ENCODE results near the gene MFSD2B. TPM values are rescaled to one million over a fixed set of nuclear protein-coding genes. Genes with fewer than 3 reads are reported as not detected.

MFSD2B gene
- total RNA-seq, result not detected
- polyA plus RNA-seq, result not detected

- peaks cover 24 to 31% of the 10 kb centered on the region in 2 donors for H3K27me3 Mint-ChIP-seq
- DNase-seq, result no peak
- Histone ChIP-seq H3K9me3 (ENCODE audit: control insufficient read depth in 1 of 2, low read length in 2 of 2) (no peaks in the 10 kb centered on the region), H3K4me3 (ENCODE audit: low read length in 2 of 2) (no peak within 1 kb of the TSS), H3K27ac (ENCODE audit: low read depth, low read length) (no peak within 1 kb of the TSS), H3K36me3 (ENCODE audit: insufficient read depth, low read length) (no peaks in the 10 kb centered on the region), H3K27me3 (ENCODE audit: insufficient read depth, low read length) (peaks cover 5% of the 10 kb centered on the region), H3K4me1 (ENCODE audit: insufficient read depth, low read length) (peaks cover 11% of the 10 kb centered on the region)
- H3K27ac Mint-ChIP-seq, result peak within 1 kb of the TSS in 1 of 7 donors; percentile 49
- POLR2A ChIA-PET (ENCODE audit: partially characterized antibody), result interaction anchor here (0.7 kb wide), 1 partner anchor 83 kb away, joined by 3 read pairs; the partner anchor contains the start of gene ATAD2B
- CTCF ChIA-PET (ENCODE audit: partially characterized antibody), result no interaction called here
- no peaks in the 10 kb centered on the region for H3K9me3 Mint-ChIP-seq
- intact Hi-C loops (cut with micrococcal nuclease), result no loop called here
- no peaks in the 10 kb centered on the region for H3K36me3 Mint-ChIP-seq
- peaks cover 0 to 11% (median under 1%) of the 10 kb centered on the region in 4 donors for H3K4me1 Mint-ChIP-seq
- H3K4me3 Mint-ChIP-seq, result no peak within 1 kb of the TSS
Observed at GRCh38 chr2:24009680-24010476, at the start of gene MFSD2B. Gene MFSD2B, plus strand, starts transcription at chr2:24010085. Its CDS starts 12 bp downstream, at chr2:24010097.

- Mint-ChIP-seq H3K36me3 (peaks cover 8 to 12% of the 10 kb centered on the region in 2 donors), H3K9me3 (no peaks in the 10 kb centered on the region), H3K4me1 (peaks cover 0 to 4% (median 0%) of the 10 kb centered on the region in 4 donors), H3K4me3 (no peak overlapping the region), H3K27ac (no peak overlapping the region), H3K27me3 (no peaks in the 10 kb centered on the region)
- no peak overlapping the region for H3K4me3 ChIP-seq (ENCODE audit: low read length in 2 of 2)
- H3K4me1 ChIP-seq (ENCODE audit: insufficient read depth, low read length), result no peaks in the 10 kb centered on the region
- CTCF ChIA-PET (ENCODE audit: partially characterized antibody), result interaction anchor here (0.7 to 1.5 kb wide), 2 partner anchors 25 to 40 kb away, joined by 3 read pairs; partner anchors contain the start of gene ATAD2B
- H3K36me3 ChIP-seq (ENCODE audit: insufficient read depth, low read length), result no peaks in the 10 kb centered on the region
- no peak for DNase-seq
- POLR2A ChIA-PET (ENCODE audit: partially characterized antibody), result no interaction called here
- no peaks in the 10 kb centered on the region for H3K27me3 ChIP-seq (ENCODE audit: insufficient read depth, low read length)
- no peaks in the 10 kb centered on the region for H3K9me3 ChIP-seq (ENCODE audit: control insufficient read depth in 1 of 2, low read length in 2 of 2)
- no peak overlapping the region for H3K27ac ChIP-seq (ENCODE audit: low read depth, low read length)
- intact Hi-C loops (cut with micrococcal nuclease), result no loop called here
Observed at GRCh38 chr2:23967846-23968245, 42.0 kb upstream of the MFSD2B start.

- Histone ChIP-seq H3K36me3 (ENCODE audit: insufficient read depth, low read length) (no peaks in the 10 kb centered on the region), H3K4me1 (ENCODE audit: insufficient read depth, low read length) (no peaks in the 10 kb centered on the region), H3K4me3 (ENCODE audit: low read length in 2 of 2) (no peak overlapping the region), H3K27ac (ENCODE audit: low read depth, low read length) (no peak overlapping the region), H3K27me3 (ENCODE audit: insufficient read depth, low read length) (no peaks in the 10 kb centered on the region), H3K9me3 (ENCODE audit: control insufficient read depth in 1 of 2, low read length in 2 of 2) (no peaks in the 10 kb centered on the region)
- intact Hi-C loops (cut with micrococcal nuclease), result no loop called here
- ChIA-PET CTCF (ENCODE audit: partially characterized antibody) (no interaction called here), POLR2A (ENCODE audit: partially characterized antibody) (no interaction called here)
- Mint-ChIP-seq H3K27me3 (no peaks in the 10 kb centered on the region), H3K27ac (no peak overlapping the region), H3K4me3 (no peak overlapping the region), H3K4me1 (no peaks in the 10 kb centered on the region), H3K36me3 (peaks cover 16 to 27% of the 10 kb centered on the region in 2 donors), H3K9me3 (no peaks in the 10 kb centered on the region)
- DNase-seq, result no peak
Observed at GRCh38 chr2:23976883-23977282, 33.0 kb upstream of the MFSD2B start.

- no peaks in the 10 kb centered on the region for H3K4me1 ChIP-seq (ENCODE audit: insufficient read depth, low read length)
- Mint-ChIP-seq H3K4me1 (peaks cover 0 to 3% (median 0%) of the 10 kb centered on the region in 4 donors), H3K4me3 (no peak overlapping the region), H3K27ac (peak overlapping the region in 1 of 7 donors; percentile 50), H3K27me3 (no peaks in the 10 kb centered on the region), H3K9me3 (no peaks in the 10 kb centered on the region), H3K36me3 (peaks cover 9 to 13% of the 10 kb centered on the region in 2 donors)
- H3K36me3 ChIP-seq (ENCODE audit: insufficient read depth, low read length), result no peaks in the 10 kb centered on the region
- ChIA-PET POLR2A (ENCODE audit: partially characterized antibody) (no interaction called here), CTCF (ENCODE audit: partially characterized antibody) (interaction anchor here (2.1 kb wide), 1 partner anchor 95 kb away, joined by 5 read pairs; no protein-coding TSS in a partner anchor)
- H3K4me3 ChIP-seq (ENCODE audit: low read length in 2 of 2), result no peak overlapping the region
- intact Hi-C loops (cut with micrococcal nuclease), result loop anchor here (1.0 to 5.0 kb wide), 2 partner anchors 96 to 166 kb away; partner anchors contain the start of gene TP53I3
- H3K27ac ChIP-seq (ENCODE audit: low read depth, low read length), result no peak overlapping the region
- peak in 4 of 5 donors; percentile 16 to 27 (median 17) for DNase-seq
- no peaks in the 10 kb centered on the region for H3K27me3 ChIP-seq (ENCODE audit: insufficient read depth, low read length)
- no peaks in the 10 kb centered on the region for H3K9me3 ChIP-seq (ENCODE audit: control insufficient read depth in 1 of 2, low read length in 2 of 2)
Observed at GRCh38 chr2:23988371-23988770, 21.5 kb upstream of the MFSD2B start.

GRCh38 chr2:23992931-23993330 lies 17.0 kb upstream of the MFSD2B start:
- intact Hi-C loops (cut with micrococcal nuclease), result no loop called here
- H3K36me3 ChIP-seq (ENCODE audit: insufficient read depth, low read length), result no peaks in the 10 kb centered on the region
- H3K9me3 ChIP-seq (ENCODE audit: control insufficient read depth in 1 of 2, low read length in 2 of 2), result no peaks in the 10 kb centered on the region
- DNase-seq, result no peak
- no peaks in the 10 kb centered on the region for H3K4me1 ChIP-seq (ENCODE audit: insufficient read depth, low read length)
- peak overlapping the region in 1 of 7 donors; percentile 57 for H3K27ac Mint-ChIP-seq
- H3K36me3 Mint-ChIP-seq, result peaks cover 3 to 9% of the 10 kb centered on the region in 2 donors
- H3K9me3 Mint-ChIP-seq, result no peaks in the 10 kb centered on the region
- POLR2A ChIA-PET (ENCODE audit: partially characterized antibody), result no interaction called here
- CTCF ChIA-PET (ENCODE audit: partially characterized antibody), result no interaction called here
- H3K4me3 ChIP-seq (ENCODE audit: low read length in 2 of 2), result no peak overlapping the region
- H3K27ac ChIP-seq (ENCODE audit: low read depth, low read length), result no peak overlapping the region
- H3K4me3 Mint-ChIP-seq, result no peak overlapping the region
- peaks cover 0 to 3% (median 0%) of the 10 kb centered on the region in 4 donors for H3K4me1 Mint-ChIP-seq
- no peaks in the 10 kb centered on the region for H3K27me3 Mint-ChIP-seq
- no peaks in the 10 kb centered on the region for H3K27me3 ChIP-seq (ENCODE audit: insufficient read depth, low read length)

GRCh38 chr2:23993736-23994269 lies 16.1 kb upstream of the MFSD2B start:
- no peaks in the 10 kb centered on the region for H3K9me3 Mint-ChIP-seq

GRCh38 chr2:23994567-23994966 lies 15.3 kb upstream of the MFSD2B start:
- Mint-ChIP-seq H3K27ac (peak overlapping the region in 1 of 7 donors; percentile 62), H3K27me3 (no peaks in the 10 kb centered on the region), H3K4me3 (no peak overlapping the region), H3K36me3 (peaks cover 3 to 8% of the 10 kb centered on the region in 2 donors), H3K4me1 (no peaks in the 10 kb centered on the region), H3K9me3 (no peaks in the 10 kb centered on the region)
- H3K9me3 ChIP-seq (ENCODE audit: control insufficient read depth in 1 of 2, low read length in 2 of 2), result no peaks in the 10 kb centered on the region
- intact Hi-C loops (cut with micrococcal nuclease), result no loop called here
- DNase-seq, result no peak
- no peaks in the 10 kb centered on the region for H3K36me3 ChIP-seq (ENCODE audit: insufficient read depth, low read length)
- H3K4me3 ChIP-seq (ENCODE audit: low read length in 2 of 2), result no peak overlapping the region
- no peaks in the 10 kb centered on the region for H3K27me3 ChIP-seq (ENCODE audit: insufficient read depth, low read length)
- no peaks in the 10 kb centered on the region for H3K4me1 ChIP-seq (ENCODE audit: insufficient read depth, low read length)
- no peak overlapping the region for H3K27ac ChIP-seq (ENCODE audit: low read depth, low read length)
- ChIA-PET POLR2A (ENCODE audit: partially characterized antibody) (no interaction called here), CTCF (ENCODE audit: partially characterized antibody) (interaction anchor here (0.9 kb wide), 1 partner anchor 10 kb away, joined by 3 read pairs; no protein-coding TSS in a partner anchor)

More at GRCh38 chr2:23993736-23994269, 16.1 kb upstream of the MFSD2B start:
- intact Hi-C loops (cut with micrococcal nuclease), result no loop called here
- CTCF ChIA-PET (ENCODE audit: partially characterized antibody), result no interaction called here
- no peak for DNase-seq
- POLR2A ChIA-PET (ENCODE audit: partially characterized antibody), result interaction anchor here (0.5 kb wide), 1 partner anchor 65 kb away, joined by 3 read pairs; no protein-coding TSS in a partner anchor
- no peak overlapping the region for H3K27ac ChIP-seq (ENCODE audit: low read depth, low read length)
- no peaks in the 10 kb centered on the region for H3K27me3 ChIP-seq (ENCODE audit: insufficient read depth, low read length)
- no peak overlapping the region for H3K4me3 ChIP-seq (ENCODE audit: low read length in 2 of 2)
- Mint-ChIP-seq H3K27me3 (no peaks in the 10 kb centered on the region), H3K4me1 (no peaks in the 10 kb centered on the region), H3K4me3 (no peak overlapping the region), H3K27ac (no peak overlapping the region), H3K36me3 (peaks cover 3 to 6% of the 10 kb centered on the region in 2 donors)
- no peaks in the 10 kb centered on the region for H3K9me3 ChIP-seq (ENCODE audit: control insufficient read depth in 1 of 2, low read length in 2 of 2)
- H3K36me3 ChIP-seq (ENCODE audit: insufficient read depth, low read length), result no peaks in the 10 kb centered on the region
- no peaks in the 10 kb centered on the region for H3K4me1 ChIP-seq (ENCODE audit: insufficient read depth, low read length)
